ENCODE results near the gene SLC16A10.
"Not testable (repeated sequence)": the region's sequence is repeated elsewhere in the genome, so short reads cannot be mapped to it uniquely, and the experiment has no call there.

DNA sequence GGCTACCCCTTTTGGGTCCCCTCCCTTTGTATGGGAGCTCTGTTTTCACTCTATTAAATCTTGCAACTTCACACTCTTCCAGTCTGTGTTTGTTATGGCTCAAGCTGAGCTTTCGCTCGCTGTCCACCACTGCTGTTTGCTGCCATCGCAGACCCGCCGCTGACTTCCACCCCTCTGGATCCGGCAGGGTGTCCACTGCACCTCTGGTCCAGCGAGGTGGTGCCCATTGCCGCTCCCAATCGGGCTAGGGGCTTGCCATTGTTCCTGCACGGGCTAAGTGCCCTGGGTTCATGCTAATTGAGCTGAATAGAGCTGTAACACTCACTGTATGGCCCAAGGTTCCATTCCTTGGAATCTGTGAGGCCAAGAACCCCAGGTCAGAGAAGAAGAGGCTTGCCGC is 43.7 kb downstream of the SLC16A10 start:
- TF ChIP-seq, protein P1, sequence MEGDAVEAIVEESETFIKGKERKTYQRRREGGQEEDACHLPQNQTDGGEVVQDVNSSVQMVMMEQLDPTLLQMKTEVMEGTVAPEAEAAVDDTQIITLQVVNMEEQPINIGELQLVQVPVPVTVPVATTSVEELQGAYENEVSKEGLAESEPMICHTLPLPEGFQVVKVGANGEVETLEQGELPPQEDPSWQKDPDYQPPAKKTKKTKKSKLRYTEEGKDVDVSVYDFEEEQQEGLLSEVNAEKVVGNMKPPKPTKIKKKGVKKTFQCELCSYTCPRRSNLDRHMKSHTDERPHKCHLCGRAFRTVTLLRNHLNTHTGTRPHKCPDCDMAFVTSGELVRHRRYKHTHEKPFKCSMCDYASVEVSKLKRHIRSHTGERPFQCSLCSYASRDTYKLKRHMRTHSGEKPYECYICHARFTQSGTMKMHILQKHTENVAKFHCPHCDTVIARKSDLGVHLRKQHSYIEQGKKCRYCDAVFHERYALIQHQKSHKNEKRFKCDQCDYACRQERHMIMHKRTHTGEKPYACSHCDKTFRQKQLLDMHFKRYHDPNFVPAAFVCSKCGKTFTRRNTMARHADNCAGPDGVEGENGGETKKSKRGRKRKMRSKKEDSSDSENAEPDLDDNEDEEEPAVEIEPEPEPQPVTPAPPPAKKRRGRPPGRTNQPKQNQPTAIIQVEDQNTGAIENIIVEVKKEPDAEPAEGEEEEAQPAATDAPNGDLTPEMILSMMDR (IDR thresholded peaks at IDR 0.05) = not testable (repeated sequence)
- TF ChIP-seq EZH2 (IDR thresholded peaks at IDR 0.05) = not testable (repeated sequence)
